WTC11 (cell line): Measurements from ENCODE around the gene TOM1. TPM values are rescaled to one million over a fixed set of nuclear protein-coding genes. Genes with fewer than 3 reads are reported as not detected.

Source experiments
- ARID4B ChIP-seq: sonication (generic); formaldehyde crosslinking; IDR thresholded peaks from 2 replicates; pipeline ENCODE4 v1.8.0; 2023; ENCODE audit warnings: missing genetic modification reagents, mild to moderate bottlenecking, borderline replicate concordance
- ATF3 ChIP-seq: sonication (generic); formaldehyde crosslinking; conservative IDR thresholded peaks from 2 replicates; pipeline ENCODE4 v1.8.1; 2022; ENCODE audit warnings: mild to moderate bottlenecking, missing genetic modification reagents
- CBFB ChIP-seq: sonication (generic); formaldehyde crosslinking; IDR thresholded peaks from 2 replicates; pipeline ENCODE4 v1.8.1; 2022; ENCODE audit warnings: mild to moderate bottlenecking, low read depth, missing genetic modification reagents
- CREB1 ChIP-seq: sonication (generic); formaldehyde crosslinking; IDR thresholded peaks from 2 replicates; pipeline ENCODE4 v1.8.0; 2023; ENCODE audit warnings: mild to moderate bottlenecking, missing genetic modification reagents
- GABPB1 ChIP-seq: sonication (generic); formaldehyde crosslinking; IDR thresholded peaks from 2 replicates; pipeline ENCODE4 v1.8.1; 2023; ENCODE audit warnings: mild to moderate bottlenecking, missing genetic modification reagents
- GTF2I ChIP-seq: fragments of 250-450 bp; sonication (Bioruptor Pico); conservative IDR thresholded peaks from 2 replicates; pipeline ENCODE4 v1.4.0; 2021; ENCODE audit warnings: mild to moderate bottlenecking
- HMGA2 ChIP-seq: fragments of 250-450 bp; sonication (Bioruptor Pico); IDR thresholded peaks from 2 replicates; pipeline ENCODE4 v1.4.0; 2021; ENCODE audit warnings: mild to moderate bottlenecking, moderate library complexity
- NFE2L1 ChIP-seq: sonication (generic); formaldehyde crosslinking; IDR thresholded peaks from 2 replicates; pipeline ENCODE4 v1.8.1; 2023; ENCODE audit warnings: missing genetic modification reagents
- NR2C2 ChIP-seq: sonication (generic); formaldehyde crosslinking; IDR thresholded peaks from 2 replicates; pipeline ENCODE4 v1.8.0; 2022; ENCODE audit warnings: mild to moderate bottlenecking, missing genetic modification reagents
- SMAD3 ChIP-seq: sonication (generic); formaldehyde crosslinking; IDR thresholded peaks from 2 replicates; pipeline ENCODE4 v1.8.0; 2022; ENCODE audit warnings: missing genetic modification reagents, mild to moderate bottlenecking, borderline replicate concordance
- SMAD4 ChIP-seq: sonication (generic); formaldehyde crosslinking; IDR thresholded peaks from 2 replicates; pipeline ENCODE4 v1.8.0; 2022; ENCODE audit warnings: mild to moderate bottlenecking, missing genetic modification reagents
- SP1 ChIP-seq: sonication (generic); formaldehyde crosslinking; conservative IDR thresholded peaks from 2 replicates; pipeline ENCODE4 v1.8.1; 2022; ENCODE audit warnings: missing genetic modification reagents
- TEAD1 ChIP-seq: sonication (generic); formaldehyde crosslinking; IDR thresholded peaks from 2 replicates; pipeline ENCODE4 v1.8.0; 2022; ENCODE audit warnings: mild to moderate bottlenecking, missing genetic modification reagents
- ZNF263 ChIP-seq: sonication (generic); formaldehyde crosslinking; IDR thresholded peaks from 2 replicates; pipeline ENCODE4 v1.8.1; 2022; ENCODE audit warnings: low read depth, mild to moderate bottlenecking, moderate library complexity, missing genetic modification reagents
- ZNF423 ChIP-seq: fragments of 250-450 bp; sonication (Bioruptor Pico); IDR thresholded peaks from 2 replicates; pipeline ENCODE4 v2.1.2; 2022; ENCODE audit warnings: mild to moderate bottlenecking, moderate library complexity
- total RNA-seq: library from RNA; stranded (reverse); gene quantifications from 3 replicates; pipeline ENCODE4 v1.2.3, GENCODE V29; 2021
- TF ChIP-seq, protein P1 (sequence below): fragments of 250-450 bp; sonication (Bioruptor Pico); IDR thresholded peaks from 2 replicates; pipeline ENCODE4 v1.8.0; 2021; ENCODE audit warnings: mild to moderate bottlenecking
- TF ChIP-seq, protein P2 (sequence below): sonication (generic); formaldehyde crosslinking; IDR thresholded peaks from 2 replicates; pipeline ENCODE4 v1.8.0; 2022; ENCODE audit warnings: mild to moderate bottlenecking, missing genetic modification reagents
- TF ChIP-seq, protein P3 (sequence below): fragments of 250-450 bp; sonication (Bioruptor Pico); IDR thresholded peaks from 2 replicates; pipeline ENCODE4 v1.9.0; 2021; ENCODE audit warnings: moderate library complexity, mild to moderate bottlenecking, inconsistent platforms, borderline replicate concordance
- TF ChIP-seq, protein P4 (sequence below): sonication (generic); formaldehyde crosslinking; IDR thresholded peaks from 2 replicates; pipeline ENCODE4 v1.8.0; 2022; ENCODE audit warnings: mild to moderate bottlenecking, missing genetic modification reagents
- TF ChIP-seq, protein P5 (sequence below): sonication (generic); formaldehyde crosslinking; IDR thresholded peaks from 2 replicates; pipeline ENCODE4 v1.8.1; 2022; ENCODE audit warnings: low read depth, mild to moderate bottlenecking, moderate library complexity, missing genetic modification reagents, borderline replicate concordance

The TOM1 gene
- total RNA-seq, 1 experiment from 2014 or later, result 23.5 TPM

DNA sequence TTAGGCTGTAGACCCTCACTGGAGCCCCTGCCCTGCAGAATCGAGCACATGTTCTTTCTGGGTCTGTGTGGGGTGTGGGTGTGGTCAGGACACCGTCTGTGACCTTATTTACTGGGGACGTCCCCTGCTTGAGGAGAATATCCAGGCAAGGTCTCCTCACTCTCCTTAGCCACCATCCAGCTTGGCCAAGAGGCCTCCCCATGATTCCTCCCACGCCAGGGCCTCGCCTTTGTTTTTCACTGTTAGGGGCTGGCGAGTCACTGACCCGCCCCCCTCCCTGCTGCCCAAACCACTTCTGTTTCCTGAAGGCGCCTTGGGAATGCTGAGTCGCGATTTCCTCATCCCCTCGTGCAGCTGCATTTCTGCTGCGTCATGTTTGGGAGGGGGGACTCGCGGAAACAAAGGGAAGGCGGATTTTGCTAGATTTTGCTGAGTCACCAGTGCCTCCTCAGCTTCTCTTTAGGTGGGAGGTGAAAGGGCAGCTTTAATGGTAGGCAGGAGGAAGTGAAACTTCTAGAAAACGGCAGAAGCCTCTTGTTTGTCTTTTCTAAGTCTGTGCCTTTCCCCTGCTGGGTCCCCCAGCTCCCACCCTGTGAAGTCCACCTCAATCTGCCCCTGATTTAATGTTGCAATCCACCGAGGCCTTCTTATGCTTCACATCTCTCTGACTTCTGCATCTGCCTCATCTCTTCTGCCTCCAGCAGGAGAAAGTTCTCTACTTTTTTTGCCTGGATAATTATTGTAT, 77.2 kb downstream of the TOM1 start (continued):
- TF ChIP-seq, protein P1, sequence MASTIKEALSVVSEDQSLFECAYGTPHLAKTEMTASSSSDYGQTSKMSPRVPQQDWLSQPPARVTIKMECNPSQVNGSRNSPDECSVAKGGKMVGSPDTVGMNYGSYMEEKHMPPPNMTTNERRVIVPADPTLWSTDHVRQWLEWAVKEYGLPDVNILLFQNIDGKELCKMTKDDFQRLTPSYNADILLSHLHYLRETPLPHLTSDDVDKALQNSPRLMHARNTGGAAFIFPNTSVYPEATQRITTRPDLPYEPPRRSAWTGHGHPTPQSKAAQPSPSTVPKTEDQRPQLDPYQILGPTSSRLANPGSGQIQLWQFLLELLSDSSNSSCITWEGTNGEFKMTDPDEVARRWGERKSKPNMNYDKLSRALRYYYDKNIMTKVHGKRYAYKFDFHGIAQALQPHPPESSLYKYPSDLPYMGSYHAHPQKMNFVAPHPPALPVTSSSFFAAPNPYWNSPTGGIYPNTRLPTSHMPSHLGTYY (CRISPR knock-in tag), result no peak
- TF ChIP-seq TEAD1 (CRISPR knock-in tag) (peak; percentile 96; the same call in 1 of the 2 replicates), CBFB (no peak), CREB1 (CRISPR knock-in tag) (no peak), SMAD4 (no peak), NFE2L1 (CRISPR knock-in tag) (peak; percentile 98), GABPB1 (CRISPR knock-in tag) (peak; percentile 84), HMGA2 (CRISPR knock-in tag) (no peak), ZNF423 (CRISPR knock-in tag) (0 out of 2 replicates have a peak, but pooled peaks have one; percentile 18), NR2C2 (CRISPR knock-in tag) (peak; percentile 15; the same call in 1 of the 2 replicates), SMAD3 (0 out of 2 replicates have a peak, but pooled peaks have one; percentile 6), SP1 (peak; percentile 50; the same call in 1 of the 2 replicates), ZNF263 (CRISPR knock-in tag) (no peak), GTF2I (CRISPR knock-in tag) (no peak), ATF3 (CRISPR knock-in tag) (peak; percentile 90), ARID4B (peak; percentile 73; the same call in 1 of the 2 replicates)
- TF ChIP-seq, protein P2, sequence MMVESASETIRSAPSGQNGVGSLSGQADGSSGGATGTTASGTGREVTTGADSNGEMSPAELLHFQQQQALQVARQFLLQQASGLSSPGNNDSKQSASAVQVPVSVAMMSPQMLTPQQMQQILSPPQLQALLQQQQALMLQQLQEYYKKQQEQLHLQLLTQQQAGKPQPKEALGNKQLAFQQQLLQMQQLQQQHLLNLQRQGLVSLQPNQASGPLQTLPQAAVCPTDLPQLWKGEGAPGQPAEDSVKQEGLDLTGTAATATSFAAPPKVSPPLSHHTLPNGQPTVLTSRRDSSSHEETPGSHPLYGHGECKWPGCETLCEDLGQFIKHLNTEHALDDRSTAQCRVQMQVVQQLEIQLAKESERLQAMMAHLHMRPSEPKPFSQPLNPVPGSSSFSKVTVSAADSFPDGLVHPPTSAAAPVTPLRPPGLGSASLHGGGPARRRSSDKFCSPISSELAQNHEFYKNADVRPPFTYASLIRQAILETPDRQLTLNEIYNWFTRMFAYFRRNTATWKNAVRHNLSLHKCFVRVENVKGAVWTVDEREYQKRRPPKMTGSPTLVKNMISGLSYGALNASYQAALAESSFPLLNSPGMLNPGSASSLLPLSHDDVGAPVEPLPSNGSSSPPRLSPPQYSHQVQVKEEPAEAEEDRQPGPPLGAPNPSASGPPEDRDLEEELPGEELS (CRISPR knock-in tag), result peak; percentile 80; the same call in 1 of the 2 replicates
- TF ChIP-seq, protein P3, sequence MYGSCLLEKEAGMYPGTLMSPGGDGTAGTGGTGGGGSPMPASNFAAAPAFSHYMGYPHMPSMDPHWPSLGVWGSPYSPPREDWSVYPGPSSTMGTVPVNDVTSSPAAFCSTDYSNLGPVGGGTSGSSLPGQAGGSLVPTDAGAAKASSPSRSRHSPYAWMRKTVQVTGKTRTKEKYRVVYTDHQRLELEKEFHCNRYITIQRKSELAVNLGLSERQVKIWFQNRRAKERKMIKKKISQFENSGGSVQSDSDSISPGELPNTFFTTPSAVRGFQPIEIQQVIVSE (CRISPR knock-in tag), result no peak
- TF ChIP-seq, protein P4, sequence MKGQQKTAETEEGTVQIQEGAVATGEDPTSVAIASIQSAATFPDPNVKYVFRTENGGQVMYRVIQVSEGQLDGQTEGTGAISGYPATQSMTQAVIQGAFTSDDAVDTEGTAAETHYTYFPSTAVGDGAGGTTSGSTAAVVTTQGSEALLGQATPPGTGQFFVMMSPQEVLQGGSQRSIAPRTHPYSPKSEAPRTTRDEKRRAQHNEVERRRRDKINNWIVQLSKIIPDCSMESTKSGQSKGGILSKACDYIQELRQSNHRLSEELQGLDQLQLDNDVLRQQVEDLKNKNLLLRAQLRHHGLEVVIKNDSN (CRISPR knock-in tag), result peak; percentile 30; the same call in 1 of the 2 replicates
- TF ChIP-seq, protein P5, sequence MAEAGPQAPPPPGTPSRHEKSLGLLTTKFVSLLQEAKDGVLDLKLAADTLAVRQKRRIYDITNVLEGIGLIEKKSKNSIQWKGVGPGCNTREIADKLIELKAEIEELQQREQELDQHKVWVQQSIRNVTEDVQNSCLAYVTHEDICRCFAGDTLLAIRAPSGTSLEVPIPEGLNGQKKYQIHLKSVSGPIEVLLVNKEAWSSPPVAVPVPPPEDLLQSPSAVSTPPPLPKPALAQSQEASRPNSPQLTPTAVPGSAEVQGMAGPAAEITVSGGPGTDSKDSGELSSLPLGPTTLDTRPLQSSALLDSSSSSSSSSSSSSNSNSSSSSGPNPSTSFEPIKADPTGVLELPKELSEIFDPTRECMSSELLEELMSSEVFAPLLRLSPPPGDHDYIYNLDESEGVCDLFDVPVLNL (CRISPR knock-in tag), result no peak
